ENCODE data around the gene FRAT1. TPM values are rescaled to one million over a fixed set of nuclear protein-coding genes. Genes with fewer than 3 reads are reported as not detected.

Gene FRAT1
- total RNA-seq, 1 donor from 2014 or later = 1.4 TPM

- no peaks in the 10 kb centered on the region for H3K4me1 ChIP-seq (ENCODE audit: insufficient read depth, low read length)
- Mint-ChIP-seq H3K36me3 (ENCODE audit: low read depth, unreplicated experiment) (peaks cover 28% of the 10 kb centered on the region), H3K27me3 (ENCODE audit: low read depth, unreplicated experiment) (no peaks in the 10 kb centered on the region), H3K27ac (ENCODE audit: unreplicated experiment) (no peak overlapping the region), H3K4me3 (ENCODE audit: unreplicated experiment) (no peak overlapping the region), H3K4me1 (ENCODE audit: low read depth, unreplicated experiment) (no peaks in the 10 kb centered on the region), H3K9me3 (ENCODE audit: unreplicated experiment) (no peaks in the 10 kb centered on the region)
- H2AFZ ChIP-seq (ENCODE audit: low read depth, low read length) = no peak overlapping the region
- no peak for TF ChIP-seq CTCF (IDR thresholded peaks at IDR 0.05; ENCODE audit: insufficient read depth, low read depth, low read length)
- H3K27ac ChIP-seq (ENCODE audit: low read depth, low read length) = no peak overlapping the region
- H3K36me3 ChIP-seq (ENCODE audit: insufficient read depth, low read length) = peaks cover 30% of the 10 kb centered on the region
- H3K27me3 ChIP-seq (ENCODE audit: insufficient read depth, low read length) = no peaks in the 10 kb centered on the region
- H3K4me3 ChIP-seq (ENCODE audit: insufficient read depth, low read depth, low read length) = no peak overlapping the region
- H4K20me1 ChIP-seq (ENCODE audit: insufficient read depth, low read length) = no peaks in the 10 kb centered on the region
- no peak overlapping the region for H3K9ac ChIP-seq (ENCODE audit: low read length)
- H3K9me3 ChIP-seq (ENCODE audit: insufficient read depth, low read depth, low read length) = no peaks in the 10 kb centered on the region
- no peaks in the 10 kb centered on the region for H3K79me2 ChIP-seq (ENCODE audit: insufficient read depth, low read length)
- FAIRE-seq = no peak
- DNase-seq (ENCODE audit: low read depth) = no peak
- no peak overlapping the region for H3K4me2 ChIP-seq (ENCODE audit: low read length)
Observed at GRCh38 chr10:97355571-97355975, 36.5 kb downstream of the FRAT1 start.

- Histone ChIP-seq H3K36me3 (ENCODE audit: insufficient read depth, low read length) (peaks cover 32% of the 10 kb centered on the region), H3K4me3 (ENCODE audit: insufficient read depth, low read depth, low read length) (no peak overlapping the region), H4K20me1 (ENCODE audit: insufficient read depth, low read length) (no peaks in the 10 kb centered on the region), H3K27ac (ENCODE audit: low read depth, low read length) (no peak overlapping the region), H3K9me3 (ENCODE audit: insufficient read depth, low read depth, low read length) (no peaks in the 10 kb centered on the region), H3K79me2 (ENCODE audit: insufficient read depth, low read length) (no peaks in the 10 kb centered on the region), H3K4me1 (ENCODE audit: insufficient read depth, low read length) (no peaks in the 10 kb centered on the region), H3K9ac (ENCODE audit: low read length) (no peak overlapping the region), H3K27me3 (ENCODE audit: insufficient read depth, low read length) (no peaks in the 10 kb centered on the region), H3K4me2 (ENCODE audit: low read length) (no peak overlapping the region), H2AFZ (ENCODE audit: low read depth, low read length) (no peak overlapping the region)
- DNase-seq (ENCODE audit: low read depth) = no peak
- H3K27me3 Mint-ChIP-seq (ENCODE audit: low read depth, unreplicated experiment) = no peaks in the 10 kb centered on the region
- TF ChIP-seq EZH2 (IDR thresholded peaks at IDR 0.05; ENCODE audit: insufficient read depth, low read length) = no peak
- TF ChIP-seq CTCF (IDR thresholded peaks at IDR 0.05; ENCODE audit: insufficient read depth, low read depth, low read length) = no peak
- no peak for FAIRE-seq
- no peaks in the 10 kb centered on the region for H3K4me1 Mint-ChIP-seq (ENCODE audit: low read depth, unreplicated experiment)
- H3K9me3 Mint-ChIP-seq (ENCODE audit: unreplicated experiment) = no peaks in the 10 kb centered on the region
- no peak overlapping the region for H3K27ac Mint-ChIP-seq (ENCODE audit: unreplicated experiment)
- peaks cover 30% of the 10 kb centered on the region for H3K36me3 Mint-ChIP-seq (ENCODE audit: low read depth, unreplicated experiment)
- H3K4me3 Mint-ChIP-seq (ENCODE audit: unreplicated experiment) = no peak overlapping the region
Observed at GRCh38 chr10:97356318-97356914, 37.3 kb downstream of the FRAT1 start.

GRCh38 chr10:97356918-97357317, 37.8 kb downstream of the FRAT1 start:
- no peak for FAIRE-seq
- Histone ChIP-seq H3K36me3 (ENCODE audit: insufficient read depth, low read length) (peaks cover 32% of the 10 kb centered on the region), H3K27me3 (ENCODE audit: insufficient read depth, low read length) (no peaks in the 10 kb centered on the region), H3K4me2 (ENCODE audit: low read length) (no peak overlapping the region), H3K4me1 (ENCODE audit: insufficient read depth, low read length) (no peaks in the 10 kb centered on the region), H3K79me2 (ENCODE audit: insufficient read depth, low read length) (no peaks in the 10 kb centered on the region), H3K9me3 (ENCODE audit: insufficient read depth, low read depth, low read length) (no peaks in the 10 kb centered on the region), H2AFZ (ENCODE audit: low read depth, low read length) (no peak overlapping the region), H3K27ac (ENCODE audit: low read depth, low read length) (no peak overlapping the region), H3K4me3 (ENCODE audit: insufficient read depth, low read depth, low read length) (no peak overlapping the region), H3K9ac (ENCODE audit: low read length) (no peak overlapping the region), H4K20me1 (ENCODE audit: insufficient read depth, low read length) (no peaks in the 10 kb centered on the region)
- Mint-ChIP-seq H3K27ac (ENCODE audit: unreplicated experiment) (no peak overlapping the region), H3K27me3 (ENCODE audit: low read depth, unreplicated experiment) (no peaks in the 10 kb centered on the region), H3K36me3 (ENCODE audit: low read depth, unreplicated experiment) (peaks cover 30% of the 10 kb centered on the region), H3K4me1 (ENCODE audit: low read depth, unreplicated experiment) (no peaks in the 10 kb centered on the region), H3K9me3 (ENCODE audit: unreplicated experiment) (no peaks in the 10 kb centered on the region), H3K4me3 (ENCODE audit: unreplicated experiment) (no peak overlapping the region)
- no peak for DNase-seq (ENCODE audit: low read depth)
- no peak for TF ChIP-seq EZH2 (IDR thresholded peaks at IDR 0.05; ENCODE audit: insufficient read depth, low read length)
- TF ChIP-seq CTCF (IDR thresholded peaks at IDR 0.05; ENCODE audit: insufficient read depth, low read depth, low read length) = no peak
